ENCODE results near the gene CXCR4. TPM values are rescaled to one million over a fixed set of nuclear protein-coding genes. Genes with fewer than 3 reads are reported as not detected.

CXCR4 gene
- total and polyA plus RNA-seq, 10 of the 15 experiments (the other 5 are each of a cell fraction or from before 2014, with no cell fraction given): 31.1 to 749 (median 52.7) TPM

DNA sequence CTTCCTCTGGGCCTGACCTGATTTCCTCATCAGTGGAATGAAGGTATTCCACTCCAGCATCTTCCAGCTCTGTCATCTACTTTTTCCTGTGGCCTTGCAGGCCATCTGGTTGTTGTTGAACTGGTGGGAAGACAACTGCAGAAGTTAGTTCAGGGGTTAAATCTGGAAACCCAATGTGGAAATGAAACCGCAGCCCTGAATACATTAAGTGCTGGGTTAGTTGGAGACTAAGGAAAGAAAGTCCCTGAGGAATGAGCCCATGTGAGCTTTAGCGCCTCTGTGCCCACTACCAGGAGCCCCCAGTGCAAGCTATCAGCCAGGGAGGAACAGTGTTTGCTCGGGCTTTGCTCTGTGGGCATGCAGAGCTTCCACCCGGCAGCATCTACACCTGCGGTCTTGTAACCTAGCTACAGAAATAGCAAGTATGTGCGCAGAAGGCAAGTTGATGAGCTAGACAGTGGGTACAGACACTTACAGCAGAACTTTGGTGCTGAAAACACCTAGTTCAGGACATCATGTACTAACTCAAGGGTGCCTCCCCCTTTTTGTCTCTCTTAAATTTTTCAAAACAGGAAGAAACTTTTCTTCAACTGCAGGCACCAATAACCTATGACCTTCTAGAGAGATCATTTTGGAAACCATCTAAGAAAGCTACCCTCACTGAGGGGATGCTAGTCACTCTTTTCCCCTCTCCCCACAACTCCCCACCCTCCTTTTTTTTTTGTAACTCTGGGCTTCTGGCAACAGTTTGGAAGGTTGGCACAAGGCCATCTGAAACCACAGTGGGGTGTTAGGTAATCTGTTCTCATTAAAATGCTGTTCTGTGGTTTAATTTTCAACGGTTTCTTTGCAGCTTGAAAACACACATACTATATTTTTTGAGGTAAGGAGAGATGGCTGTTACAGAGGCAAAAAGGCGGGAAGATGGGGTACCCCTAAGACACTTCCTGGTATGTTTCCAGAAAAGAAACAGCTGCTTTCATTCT lies 18.3 kb upstream of the CXCR4 start (continued):
- TF ChIP-seq NR2C2 (IDR thresholded peaks at IDR 0.05; ENCODE audit: borderline replicate concordance, control insufficient read depth, insufficient read length, low read depth): no peak
- TF ChIP-seq CHD4 (IDR thresholded peaks at IDR 0.05): no peak
- no peak for TF ChIP-seq CBX3 (IDR thresholded peaks at IDR 0.05; ENCODE audit: borderline replicate concordance, low read depth)
- no peak for TF ChIP-seq KDM1A (IDR thresholded peaks at IDR 0.05; ENCODE audit: borderline replicate concordance)
- TF ChIP-seq E2F8 (IDR thresholded peaks at IDR 0.05; ENCODE audit: low read depth, partially characterized antibody): no peak
- TF ChIP-seq RAD21 (IDR thresholded peaks at IDR 0.05; ENCODE audit: insufficient read depth, low read depth, low read length): no peak
- no peak for TF ChIP-seq BRCA1 (IDR thresholded peaks at IDR 0.05; ENCODE audit: low read depth, low read length)
- TF ChIP-seq SMC3 (IDR thresholded peaks at IDR 0.05; ENCODE audit: borderline replicate concordance, low read length): no peak
- peak; percentile 81 for TF ChIP-seq MEF2B (IDR thresholded peaks at IDR 0.05; ENCODE audit: partially characterized antibody, poor library complexity, severe bottlenecking)
- no peak for TF ChIP-seq ZNF622 (IDR thresholded peaks at IDR 0.05)
- TF ChIP-seq POLR2A (IDR thresholded peaks at IDR 0.05; ENCODE audit: low read depth, low read length): no peak
- no peak for TF ChIP-seq HCFC1 (IDR thresholded peaks at IDR 0.05; ENCODE audit: low read length)
- no peak for TF ChIP-seq NKRF (conservative IDR thresholded peaks at IDR 0.05)
- no peak for TF ChIP-seq ZNF217 (IDR thresholded peaks at IDR 0.05)
- no peak for TF ChIP-seq SUPT20H (IDR thresholded peaks at IDR 0.05; ENCODE audit: borderline replicate concordance, control insufficient read depth, low read depth, low read length)
- 0 out of 2 replicates have a peak, but pooled peaks have one; percentile 80 for TF ChIP-seq NBN (IDR thresholded peaks at IDR 0.05)
- peak; percentile 90 for TF ChIP-seq MTA2 (IDR thresholded peaks at IDR 0.05; ENCODE audit: low read depth)
- no peak for TF ChIP-seq ZZZ3 (IDR thresholded peaks at IDR 0.05; ENCODE audit: control insufficient read depth, insufficient read length, low read depth)
- TF ChIP-seq CREM (IDR thresholded peaks at IDR 0.05; ENCODE audit: low read depth): peak; percentile 38
- no peak for TF ChIP-seq STAT3 (IDR thresholded peaks at IDR 0.05; ENCODE audit: low read depth, low read length)
- TF ChIP-seq EZH2 (IDR thresholded peaks at IDR 0.05; ENCODE audit: borderline replicate concordance, control insufficient read depth, low read depth, low read length): no peak
- TF ChIP-seq ZBTB11 (CRISPR knock-in tag; IDR thresholded peaks at IDR 0.05): no peak
- peak; percentile 79 for TF ChIP-seq NR2C1 (IDR thresholded peaks at IDR 0.05)
- TF ChIP-seq SREBF1 (IDR thresholded peaks at IDR 0.05; ENCODE audit: low read length): no peak

Data from GM12878 (cell line).